ENCODE measurements around the gene NCOR1. TPM values are rescaled to one million over a fixed set of nuclear protein-coding genes. Genes with fewer than 3 reads are reported as not detected.
A peak's percentile ranks its signal among the peaks of the same experiment; 100 is the strongest.

The NCOR1 gene
- total RNA-seq, 2 experiments from 2014 or later = 118 TPM

DNA sequence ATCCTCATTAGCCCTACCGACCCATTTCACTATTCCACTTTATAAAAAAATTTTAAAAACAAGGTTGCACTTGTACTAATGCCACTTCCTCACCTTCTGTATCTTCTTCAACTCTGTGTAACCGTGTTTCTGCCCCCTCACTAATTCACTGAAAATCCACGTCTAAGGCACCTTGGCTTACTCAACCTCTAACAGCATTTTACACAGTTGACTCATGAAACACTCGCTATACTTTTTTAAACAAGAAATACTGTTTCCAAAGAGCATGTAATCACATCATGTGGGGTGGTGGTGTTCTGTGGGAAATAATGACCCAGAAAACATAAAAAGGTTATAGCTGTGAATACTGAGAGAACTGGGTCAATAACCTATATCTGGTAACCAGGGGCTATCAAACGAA lies 79.9 kb downstream of the NCOR1 start:
- intact Hi-C loops (cut with DNase I, micrococcal nuclease) = no loop called here
- H3K27ac ChIP-seq (ENCODE audit: low read depth in 1 of 2, low read length in 2 of 2) = no peak overlapping the region
- CTCF ChIA-PET = no interaction called here
- H3K27me3 ChIP-seq (ENCODE audit: control insufficient read depth in 1 of 2, insufficient read depth in 2 of 2, low read length in 2 of 2) = no peaks in the 10 kb centered on the region
- H3K9me3 Mint-ChIP-seq = no peaks in the 10 kb centered on the region
- H3K27me3 Mint-ChIP-seq = no peaks in the 10 kb centered on the region
- TF ChIP-seq, protein P1, sequence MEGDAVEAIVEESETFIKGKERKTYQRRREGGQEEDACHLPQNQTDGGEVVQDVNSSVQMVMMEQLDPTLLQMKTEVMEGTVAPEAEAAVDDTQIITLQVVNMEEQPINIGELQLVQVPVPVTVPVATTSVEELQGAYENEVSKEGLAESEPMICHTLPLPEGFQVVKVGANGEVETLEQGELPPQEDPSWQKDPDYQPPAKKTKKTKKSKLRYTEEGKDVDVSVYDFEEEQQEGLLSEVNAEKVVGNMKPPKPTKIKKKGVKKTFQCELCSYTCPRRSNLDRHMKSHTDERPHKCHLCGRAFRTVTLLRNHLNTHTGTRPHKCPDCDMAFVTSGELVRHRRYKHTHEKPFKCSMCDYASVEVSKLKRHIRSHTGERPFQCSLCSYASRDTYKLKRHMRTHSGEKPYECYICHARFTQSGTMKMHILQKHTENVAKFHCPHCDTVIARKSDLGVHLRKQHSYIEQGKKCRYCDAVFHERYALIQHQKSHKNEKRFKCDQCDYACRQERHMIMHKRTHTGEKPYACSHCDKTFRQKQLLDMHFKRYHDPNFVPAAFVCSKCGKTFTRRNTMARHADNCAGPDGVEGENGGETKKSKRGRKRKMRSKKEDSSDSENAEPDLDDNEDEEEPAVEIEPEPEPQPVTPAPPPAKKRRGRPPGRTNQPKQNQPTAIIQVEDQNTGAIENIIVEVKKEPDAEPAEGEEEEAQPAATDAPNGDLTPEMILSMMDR (IDR thresholded peaks at IDR 0.05) = no peak
- no peak for ATAC-seq (ENCODE audit: poor library complexity)
- peaks cover 67% of the 10 kb centered on the region for H3K36me3 ChIP-seq (ENCODE audit: insufficient read depth, low read length)
- no peak overlapping the region for H3K27ac Mint-ChIP-seq
- H3K9me3 ChIP-seq (ENCODE audit: control insufficient read depth in 1 of 2, insufficient read depth in 1 of 2, low read length in 2 of 2) = no peaks in the 10 kb centered on the region
- POLR2A ChIA-PET = no interaction called here
- peaks cover 90% of the 10 kb centered on the region for H3K36me3 Mint-ChIP-seq (ENCODE audit: low read depth)
- DNase-seq = no peak
- no peak overlapping the region for H3K4me3 ChIP-seq (ENCODE audit: low read length)
- no peaks in the 10 kb centered on the region for H3K4me1 ChIP-seq (ENCODE audit: insufficient read depth, low read length)
- no peak overlapping the region for H3K4me3 Mint-ChIP-seq
- no peaks in the 10 kb centered on the region for H3K4me1 Mint-ChIP-seq (ENCODE audit: low read depth)

DNA sequence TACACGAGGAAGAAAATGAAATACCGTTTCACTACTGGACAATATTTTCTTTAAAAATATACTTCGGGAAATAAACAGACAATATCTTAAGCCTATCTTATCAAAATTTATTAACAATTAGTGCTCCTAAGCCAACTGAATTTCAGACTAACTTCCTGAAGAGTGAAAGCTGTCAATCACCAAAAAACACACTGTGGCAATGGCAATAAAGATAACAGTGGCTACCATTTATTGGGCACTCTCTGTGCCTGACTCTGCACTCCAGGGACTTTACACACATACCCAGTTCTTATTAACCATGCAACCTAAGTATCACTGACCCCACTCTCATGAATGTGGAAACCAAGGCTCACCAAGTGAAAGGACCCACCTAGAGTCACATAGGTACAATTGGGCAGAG lies 83.7 kb downstream of the NCOR1 start:
- Histone ChIP-seq H3K4me3 (ENCODE audit: low read length) (no peak overlapping the region), H3K4me1 (ENCODE audit: insufficient read depth, low read length) (no peaks in the 10 kb centered on the region), H3K27me3 (ENCODE audit: control insufficient read depth in 1 of 2, insufficient read depth in 2 of 2, low read length in 2 of 2) (no peaks in the 10 kb centered on the region), H3K36me3 (ENCODE audit: insufficient read depth, low read length) (peaks cover 62% of the 10 kb centered on the region), H3K27ac (ENCODE audit: low read depth in 1 of 2, low read length in 2 of 2) (no peak overlapping the region), H3K9me3 (ENCODE audit: control insufficient read depth in 1 of 2, insufficient read depth in 1 of 2, low read length in 2 of 2) (no peaks in the 10 kb centered on the region)
- POLR2A ChIA-PET = no interaction called here
- DNase-seq (no peak), ATAC-seq (ENCODE audit: poor library complexity) (no peak)
- Mint-ChIP-seq H3K27ac (peak overlapping the region; percentile 59), H3K9me3 (no peaks in the 10 kb centered on the region), H3K27me3 (no peaks in the 10 kb centered on the region), H3K36me3 (ENCODE audit: low read depth) (peaks cover 82% of the 10 kb centered on the region), H3K4me3 (no peak overlapping the region), H3K4me1 (ENCODE audit: low read depth) (no peaks in the 10 kb centered on the region)
- CTCF ChIA-PET = no interaction called here
- TF ChIP-seq, protein P1 (IDR thresholded peaks at IDR 0.05) = no peak
- intact Hi-C loops (cut with DNase I, micrococcal nuclease) = no loop called here

DNA sequence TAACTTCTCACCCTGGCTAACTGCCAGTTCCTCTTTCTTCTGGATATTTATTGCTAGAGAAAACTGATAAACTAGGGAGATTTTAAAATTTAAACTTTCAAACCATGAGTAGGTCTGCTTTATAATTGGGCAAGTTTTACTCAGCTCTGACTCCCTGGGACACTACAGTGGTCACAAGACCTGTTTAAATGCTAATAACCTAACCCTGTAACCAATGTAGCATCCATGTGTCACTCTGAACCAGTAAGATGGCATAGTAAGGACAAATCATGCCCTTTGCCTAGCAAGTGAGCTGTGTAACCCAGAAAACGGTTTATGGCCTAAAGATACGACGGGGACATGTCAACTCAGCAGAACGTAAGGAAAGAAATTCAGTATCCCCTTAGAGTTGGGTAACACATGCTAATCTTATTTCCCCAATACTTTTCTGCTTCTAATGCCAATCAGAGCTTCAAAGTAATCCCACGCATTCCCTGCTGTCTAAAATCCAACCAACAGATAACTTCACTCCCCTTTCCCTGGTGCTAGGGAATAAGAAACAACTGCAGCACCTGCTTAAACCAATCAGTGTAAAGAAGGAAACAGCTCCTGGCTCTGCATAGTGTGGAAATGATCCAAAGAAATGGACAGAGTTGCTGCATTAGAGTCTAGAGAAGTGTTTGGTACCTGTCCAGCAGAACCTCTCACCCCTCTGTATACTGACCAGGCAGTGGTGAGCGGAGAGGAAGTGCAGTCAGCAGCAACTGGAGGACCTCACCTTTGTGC lies 85.7 kb downstream of the NCOR1 start:
- Histone ChIP-seq H3K36me3 (ENCODE audit: insufficient read depth, low read length) (peaks cover 57% of the 10 kb centered on the region), H3K4me1 (ENCODE audit: insufficient read depth, low read length) (no peaks in the 10 kb centered on the region), H3K27me3 (ENCODE audit: control insufficient read depth in 1 of 2, insufficient read depth in 2 of 2, low read length in 2 of 2) (no peaks in the 10 kb centered on the region), H3K27ac (ENCODE audit: low read depth in 1 of 2, low read length in 2 of 2) (no peak overlapping the region), H3K9me3 (ENCODE audit: control insufficient read depth in 1 of 2, insufficient read depth in 1 of 2, low read length in 2 of 2) (no peaks in the 10 kb centered on the region), H3K4me3 (ENCODE audit: low read length) (no peak overlapping the region)
- Mint-ChIP-seq H3K4me3 (no peak overlapping the region), H3K9me3 (no peaks in the 10 kb centered on the region), H3K4me1 (ENCODE audit: low read depth) (no peaks in the 10 kb centered on the region), H3K36me3 (ENCODE audit: low read depth) (peaks cover 84% of the 10 kb centered on the region), H3K27ac (peak overlapping the region; percentile 4), H3K27me3 (no peaks in the 10 kb centered on the region)
- ChIA-PET POLR2A (no interaction called here), CTCF (interaction anchor here (1.6 kb wide), 1 partner anchor 134 kb away, joined by 3 read pairs; no protein-coding TSS in a partner anchor)
- TF ChIP-seq, protein P1 (IDR thresholded peaks at IDR 0.05) = no peak
- DNase-seq (no peak), ATAC-seq (ENCODE audit: poor library complexity) (no peak)
- intact Hi-C loops (cut with DNase I, micrococcal nuclease) = no loop called here
